HUDEP-2 (cell line): ENCODE data around the gene CAB39.

Experiments used
- DNase-seq, 76 experiments: peaks; one replicate each; lab custom pipeline; 2025; ENCODE audit not compliant: unreplicated experiment in 76 of 76; lab: John Stamatoyannopoulos, UW

The CAB39 gene

DNA sequence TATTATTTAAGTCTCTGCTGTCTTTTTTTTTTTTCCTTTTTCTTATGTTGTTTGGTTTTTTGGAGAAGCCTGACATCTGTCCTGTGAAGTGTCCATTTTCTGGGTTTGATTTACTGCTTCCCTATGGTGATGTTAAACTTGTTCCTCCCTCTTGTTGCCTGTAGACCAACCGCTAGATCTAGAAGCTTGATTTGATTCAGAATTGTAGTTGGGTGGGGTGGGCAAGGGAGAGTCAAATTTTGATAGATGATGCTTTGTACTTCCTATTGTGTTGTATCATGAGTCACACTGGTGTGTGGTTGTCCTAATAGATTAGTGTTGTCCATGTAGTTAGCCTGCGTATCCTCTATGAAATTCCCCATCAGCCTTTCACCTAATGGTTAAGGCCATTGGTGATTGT, 35.4 kb downstream of the CAB39 start:
- DNase-seq, result peak in 26 of 76 experiments; percentile 3 to 61 (median 26)

- no peak for DNase-seq
These were observed 36.5 kb downstream of the CAB39 start for GRCh38 chr2:230749111-230749510.

DNA sequence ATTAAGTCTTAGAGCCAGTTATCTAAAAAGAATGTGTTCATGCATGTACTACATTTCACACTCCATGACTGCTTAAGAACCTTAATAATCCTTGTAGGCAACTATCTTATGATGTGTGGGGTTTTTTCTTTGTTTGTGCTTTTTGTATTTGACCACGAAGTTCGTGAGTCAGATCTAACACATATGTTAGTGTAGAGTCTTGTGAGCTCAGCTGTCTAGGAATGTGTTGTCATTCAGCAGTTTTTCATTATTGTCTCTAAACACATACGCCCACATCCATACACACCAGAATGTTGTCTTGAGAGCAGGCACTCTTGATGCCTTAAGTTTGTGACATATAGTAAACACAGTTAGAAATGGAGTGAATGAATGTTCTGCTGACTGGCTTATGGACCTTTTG, 38.4 kb downstream of the CAB39 start:
- no peak for DNase-seq

DNA sequence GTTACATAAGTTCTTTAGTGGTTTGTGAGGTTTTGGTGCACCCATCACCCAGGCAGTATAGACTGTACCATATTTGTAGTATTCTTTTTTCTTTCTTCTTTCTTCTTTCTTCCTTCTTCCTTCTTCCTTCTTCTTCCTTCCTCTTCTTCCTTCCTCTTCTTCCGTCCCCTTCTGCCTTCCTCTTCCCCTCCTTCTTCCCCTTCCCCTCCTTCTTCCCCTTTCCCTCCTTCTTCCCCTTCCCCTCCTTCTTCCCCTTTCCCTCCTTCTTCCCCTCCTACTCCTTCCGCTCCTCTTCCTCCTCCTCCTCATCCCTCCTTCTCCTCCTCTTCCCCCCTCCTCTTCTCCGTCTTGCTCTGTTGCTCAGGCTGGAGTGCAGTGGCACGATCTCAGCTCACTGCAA, 41.6 kb downstream of the CAB39 start:
- no peak for DNase-seq

DNA sequence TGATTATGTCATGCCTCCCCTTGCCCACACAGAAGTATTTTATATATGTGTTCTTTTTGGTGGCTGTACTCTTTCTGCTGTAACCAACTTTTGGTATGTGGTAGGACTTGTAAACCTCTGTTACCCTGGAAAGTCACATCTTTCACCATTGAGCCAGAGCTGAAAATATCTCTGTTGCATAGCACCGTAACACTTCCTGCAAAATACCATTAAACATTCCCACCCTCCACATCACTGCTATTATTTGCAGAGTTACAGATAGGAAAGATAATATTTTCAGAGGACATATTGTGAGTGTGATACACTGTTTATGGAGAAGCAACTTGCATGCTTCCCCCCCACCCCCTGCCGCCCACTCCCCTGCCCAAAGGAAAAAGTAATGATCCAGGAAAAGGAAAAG, 44.8 kb downstream of the CAB39 start:
- DNase-seq, result no peak

GRCh38 chr2:230758566-230759480, 46.2 kb downstream of the CAB39 start:
- DNase-seq, result no peak

DNA sequence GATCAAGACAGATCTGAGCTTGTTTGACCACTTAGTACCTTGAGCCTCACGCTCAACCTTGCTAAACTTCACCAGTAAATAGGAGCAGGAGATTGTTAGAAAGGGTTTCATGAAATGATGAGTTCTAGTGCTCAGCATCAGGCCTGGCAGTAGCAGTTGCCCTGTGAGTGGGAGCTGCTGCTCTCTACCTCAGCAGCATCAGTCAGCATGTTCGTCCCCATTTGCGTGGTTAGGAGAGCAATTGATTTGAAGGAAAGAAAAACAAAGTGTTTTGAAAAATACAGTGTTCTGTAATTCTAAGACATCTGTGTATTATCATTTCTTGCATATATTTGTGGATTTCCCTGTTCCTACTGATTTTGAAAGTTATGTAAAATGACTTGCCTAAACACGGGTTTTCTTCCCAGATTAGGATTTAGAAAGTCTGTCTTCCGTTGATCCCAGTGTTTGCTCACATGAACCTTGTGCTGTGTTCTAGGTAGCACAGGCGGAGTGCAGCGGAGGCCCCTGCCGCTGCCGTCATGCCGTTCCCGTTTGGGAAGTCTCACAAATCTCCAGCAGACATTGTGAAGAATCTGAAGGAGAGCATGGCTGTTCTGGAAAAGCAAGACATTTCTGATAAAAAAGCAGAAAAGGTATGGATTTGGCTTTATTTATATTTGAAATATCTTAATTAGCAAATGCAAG, 47.0 kb downstream of the CAB39 start:
- DNase-seq, result no peak

GRCh38 chr2:230761704-230762103, 49.1 kb downstream of the CAB39 start:
- no peak for DNase-seq

- DNase-seq, result peak in 34 of 76 experiments; percentile 3 to 51 (median 24)
These were observed 49.8 kb downstream of the CAB39 start for GRCh38 chr2:230762317-230762896.

DNA sequence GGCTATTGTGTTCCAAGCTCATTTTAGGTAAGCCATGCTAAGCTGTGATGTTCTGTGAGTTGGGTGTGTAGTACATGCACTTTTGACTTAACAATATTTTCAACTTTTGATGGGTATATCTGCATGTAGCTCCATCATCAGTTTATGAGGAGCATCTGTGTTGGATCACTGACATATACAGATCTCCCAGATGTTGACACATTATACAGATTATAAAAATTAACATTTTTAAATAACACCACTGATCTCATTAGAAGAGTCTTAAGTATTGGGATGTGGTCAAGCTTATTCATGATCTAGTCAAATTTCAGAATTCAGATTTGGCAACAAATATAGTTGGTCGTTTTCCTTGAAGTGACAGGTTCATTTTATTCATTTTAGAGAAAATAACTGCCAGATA, 51.7 kb downstream of the CAB39 start:
- DNase-seq, result no peak

- no peak for DNase-seq
These were observed 53.1 kb downstream of the CAB39 start for GRCh38 chr2:230765611-230766300.

DNA sequence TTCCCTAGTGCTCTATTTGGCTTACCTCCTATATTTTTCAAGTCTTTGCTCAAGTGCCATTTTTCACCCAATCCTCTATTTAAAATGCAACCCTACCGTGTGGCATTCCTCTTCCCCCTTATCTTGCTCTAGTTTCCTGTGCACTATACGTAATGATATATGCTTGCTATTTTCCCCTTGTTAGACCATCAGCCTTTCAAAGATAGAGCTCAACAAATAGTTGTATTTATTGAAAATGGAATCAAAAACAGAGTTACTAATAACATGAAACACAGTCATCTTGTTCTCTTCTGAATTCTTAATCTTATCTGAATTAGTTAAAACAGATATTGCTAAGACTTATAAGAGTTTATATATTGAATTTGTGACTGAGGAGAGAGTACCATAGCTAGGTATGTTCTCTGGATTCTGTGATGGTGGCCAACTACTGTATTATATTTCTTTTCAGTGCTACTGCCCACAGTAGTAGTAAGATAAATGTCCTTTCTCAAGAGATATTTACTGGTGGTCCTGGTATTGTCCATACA, 55.3 kb downstream of the CAB39 start:
- DNase-seq, result no peak

GRCh38 chr2:230770804-230771203, 58.2 kb downstream of the CAB39 start:
- DNase-seq, result no peak

- DNase-seq, result no peak
These were observed 59.5 kb downstream of the CAB39 start for GRCh38 chr2:230772156-230772555.

GRCh38 chr2:230773039-230773773, 60.6 kb downstream of the CAB39 start:
- DNase-seq, result no peak

- peak in 2 of 76 experiments; percentile 9 to 10 for DNase-seq
These were observed 61.8 kb downstream of the CAB39 start for GRCh38 chr2:230774348-230774951.

GRCh38 chr2:230775737-230776136, 63.1 kb downstream of the CAB39 start:
- DNase-seq, result peak in 3 of 76 experiments; percentile 4 to 16 (median 13)

DNA sequence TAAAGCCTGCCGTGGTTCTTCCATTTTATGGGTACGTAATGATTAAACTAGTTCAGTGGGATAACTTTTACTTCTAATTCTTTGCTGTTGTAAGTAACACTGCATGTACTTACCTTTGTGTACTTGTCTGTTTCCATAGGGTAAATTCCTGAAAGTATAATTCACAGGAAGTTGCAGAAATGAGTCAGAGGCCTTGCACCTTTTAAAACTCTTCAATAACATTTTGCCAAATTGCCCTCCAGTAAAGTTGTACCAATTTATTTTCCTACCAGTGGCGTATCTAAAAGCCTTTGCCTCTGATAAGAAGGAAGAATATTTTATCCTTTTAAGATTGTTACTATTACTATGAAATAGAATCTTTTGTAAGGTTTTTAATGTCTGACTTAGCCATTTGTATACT, 65.1 kb downstream of the CAB39 start:
- DNase-seq, result no peak

- DNase-seq, result no peak
These were observed 65.9 kb downstream of the CAB39 start for GRCh38 chr2:230778350-230779063.
